NCI-H774 (cell line): ENCODE measurements around the gene KRABD2.
"Not testable (repeated sequence)": the region's sequence is repeated elsewhere in the genome, so short reads cannot be mapped to it uniquely, and the experiment has no call there.

Source experiments
- DNase-seq: peaks from one replicate; lab custom pipeline; 2025; lab: John Stamatoyannopoulos, UW

KRABD2 gene

GRCh38 chr17:8392674-8393469 is 16.4 kb upstream of the KRABD2 start:
- no peak for DNase-seq

GRCh38 chr17:8392274-8392673 is 15.8 kb upstream of the KRABD2 start:
- no peak for DNase-seq

GRCh38 chr17:8391711-8392110 is 15.2 kb upstream of the KRABD2 start:
- no peak for DNase-seq

GRCh38 chr17:8387914-8388651 is 11.6 kb upstream of the KRABD2 start:
- no peak for DNase-seq

- DNase-seq: no peak
These were observed 10.3 kb upstream of the KRABD2 start for GRCh38 chr17:8386841-8387240.

GRCh38 chr17:8384801-8385378 is 8.4 kb upstream of the KRABD2 start:
- DNase-seq: no peak

GRCh38 chr17:8383143-8383822 is 6.8 kb upstream of the KRABD2 start, which contains the start of gene RPL26:
RPL26 (minus strand) TSS chr17:8383193; CDS start chr17:8382310, 883 bp downstream.
- DNase-seq: peak; percentile 87

GRCh38 chr17:8382880-8383142 is 6.3 kb upstream of the KRABD2 start:
- no peak for DNase-seq

GRCh38 chr17:8382052-8382879 is 5.8 kb upstream of the KRABD2 start:
- DNase-seq: no peak

GRCh38 chr17:8380049-8380448 is 3.5 kb upstream of the KRABD2 start:
- DNase-seq: no peak

- DNase-seq: not testable (repeated sequence)
These were observed 1.6 kb upstream of the KRABD2 start for GRCh38 chr17:8378117-8378516.

- DNase-seq: no peak
These were observed 918 bp upstream of the KRABD2 start for GRCh38 chr17:8377422-8377821.

- no peak for DNase-seq
These were observed 705 bp downstream of the KRABD2 start for GRCh38 chr17:8375738-8376259.

GRCh38 chr17:8373856-8374255 is 2.6 kb downstream of the KRABD2 start:
- DNase-seq: not testable (repeated sequence)

- no peak for DNase-seq
These were observed 4.1 kb downstream of the KRABD2 start for GRCh38 chr17:8372422-8372821.

GRCh38 chr17:8371786-8372185 is 4.7 kb downstream of the KRABD2 start:
- DNase-seq: no peak

- no peak for DNase-seq
These were observed 6.6 kb downstream of the KRABD2 start for GRCh38 chr17:8369944-8370343.

GRCh38 chr17:8368193-8368592 is 8.3 kb downstream of the KRABD2 start:
- DNase-seq: no peak

- DNase-seq: no peak
These were observed 10.3 kb downstream of the KRABD2 start for GRCh38 chr17:8366231-8366630.

GRCh38 chr17:8365143-8365542 is 11.4 kb downstream of the KRABD2 start:
- no peak for DNase-seq

- DNase-seq: no peak
These were observed 13.7 kb downstream of the KRABD2 start for GRCh38 chr17:8362651-8363332.
